ENCODE data around the gene ANAPC13.

The ANAPC13 gene

DNA sequence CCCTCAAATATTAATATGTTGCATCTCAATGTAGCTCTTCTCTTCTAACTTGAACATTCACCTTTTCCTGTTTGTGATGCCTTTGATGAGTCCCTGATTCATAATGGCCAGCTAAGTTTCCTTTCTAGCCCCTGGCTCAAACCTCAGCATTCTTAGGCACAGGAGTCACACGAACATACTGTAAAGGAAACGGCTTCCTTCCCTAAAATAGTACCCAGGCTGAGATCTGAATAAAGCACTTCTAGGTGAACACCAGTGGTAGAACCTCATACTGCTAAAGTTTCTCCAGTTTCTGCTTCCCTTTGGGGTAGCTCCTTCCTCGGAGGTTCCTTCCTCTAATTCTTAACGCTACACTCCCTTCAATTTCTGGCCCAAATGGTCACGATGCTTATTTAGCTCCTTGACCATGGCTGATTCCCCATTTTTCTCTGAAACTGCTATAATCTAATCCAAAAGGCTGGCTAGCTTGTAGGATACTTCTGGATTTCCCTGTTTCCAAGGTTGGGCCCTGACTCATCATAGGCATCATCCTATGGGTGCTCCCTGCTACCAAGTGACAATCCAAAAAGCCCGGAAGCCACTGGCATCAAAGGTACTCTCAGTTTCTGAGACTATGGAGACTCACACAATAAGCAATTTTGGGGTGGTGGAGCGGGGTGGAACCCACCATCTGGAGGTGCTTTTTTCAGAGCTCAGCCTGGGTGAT is 2.4 kb downstream of the ANAPC13 start:
- peak; percentile 80 for DNase-seq (ENCODE audit: low read depth, low spot score)

GRCh38 chr3:134482622-134483021 is 3.2 kb downstream of the ANAPC13 start:
- peak; percentile 18 for DNase-seq (ENCODE audit: low read depth, low spot score)

GRCh38 chr3:134481166-134481565 is 4.6 kb downstream of the ANAPC13 start:
- no peak for DNase-seq (ENCODE audit: low read depth, low spot score)

DNA sequence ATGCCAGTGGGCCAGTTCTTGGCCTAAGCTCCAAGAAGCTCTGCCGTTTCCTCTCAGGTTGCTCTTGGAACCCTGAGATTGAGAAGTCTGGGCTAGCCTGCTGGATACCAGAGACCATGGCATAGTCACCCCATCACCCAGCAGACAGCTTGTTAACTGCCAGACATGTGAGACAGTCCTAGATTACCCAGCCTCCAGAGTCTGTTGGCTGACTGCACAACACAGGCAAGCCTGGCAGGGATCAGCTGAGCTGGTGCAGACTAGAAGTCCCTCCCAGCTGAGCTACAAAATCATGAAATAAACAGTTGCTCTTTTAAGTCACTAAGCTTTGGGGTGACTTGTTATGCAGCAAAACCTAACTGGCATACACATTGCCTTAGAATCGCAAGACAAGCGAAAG is 5.2 kb downstream of the ANAPC13 start:
- DNase-seq (ENCODE audit: low read depth, low spot score): no peak

DNA sequence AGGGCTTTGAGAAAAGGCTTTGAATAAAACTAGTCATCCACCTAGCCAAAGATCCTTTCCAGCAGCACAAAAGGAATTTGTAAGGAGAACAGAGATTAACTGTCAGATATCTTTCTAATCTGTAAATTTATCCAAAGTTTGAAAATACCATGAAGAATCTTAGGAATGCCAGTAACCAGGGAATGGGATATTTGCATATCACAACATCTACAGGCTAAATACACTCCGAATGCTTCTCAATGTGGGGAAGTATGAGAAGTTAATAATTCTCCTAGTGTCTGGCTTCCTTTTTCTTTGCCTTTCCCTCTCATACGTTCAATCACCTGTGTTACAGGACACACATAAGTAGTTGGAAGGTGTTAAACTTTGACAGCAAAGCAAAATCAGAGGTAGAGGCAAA is 7.8 kb downstream of the ANAPC13 start:
- peak; percentile 67 for DNase-seq (ENCODE audit: low read depth, low spot score)

DNA sequence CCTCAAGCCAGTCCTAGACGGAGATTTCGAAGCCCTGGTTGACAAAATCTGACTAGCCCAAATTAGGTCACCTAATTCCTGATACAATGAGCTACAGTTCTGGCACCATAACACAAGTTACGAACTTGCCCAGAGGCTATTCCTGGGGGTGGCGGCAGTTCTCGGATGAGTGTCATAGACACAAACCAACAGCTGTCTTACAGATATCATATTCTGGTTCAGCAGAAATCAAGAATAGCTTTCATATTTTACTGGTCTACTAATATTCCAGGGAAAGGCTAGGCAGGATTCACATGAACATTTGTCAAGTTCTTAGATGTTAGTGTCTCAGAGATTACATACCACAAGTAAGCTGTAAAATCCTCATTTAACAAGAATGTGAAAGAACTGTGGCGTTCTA is 8.8 kb downstream of the ANAPC13 start:
- no peak for DNase-seq (ENCODE audit: low read depth, low spot score)

DNA sequence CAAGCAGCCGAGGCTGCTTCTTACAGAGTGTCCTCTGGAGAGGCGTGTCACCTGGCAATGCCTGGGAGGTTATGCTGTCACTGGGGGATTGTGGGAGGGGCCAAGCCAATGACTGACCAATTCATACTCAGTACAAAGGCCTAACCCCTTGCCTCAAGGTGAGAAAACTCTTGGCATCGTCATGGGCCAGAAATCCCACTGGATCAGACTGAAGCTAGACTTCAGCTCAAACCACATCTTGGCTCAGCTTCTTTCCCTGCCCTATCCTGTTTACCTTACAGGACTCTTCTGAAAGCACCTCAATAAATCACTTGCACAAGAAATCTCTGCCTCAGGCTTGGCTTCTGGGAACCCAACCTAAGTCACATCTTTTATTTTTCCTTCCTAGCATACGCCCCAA is 9.5 kb downstream of the ANAPC13 start:
- peak; percentile 58 for DNase-seq (ENCODE audit: low read depth, low spot score)

DNA sequence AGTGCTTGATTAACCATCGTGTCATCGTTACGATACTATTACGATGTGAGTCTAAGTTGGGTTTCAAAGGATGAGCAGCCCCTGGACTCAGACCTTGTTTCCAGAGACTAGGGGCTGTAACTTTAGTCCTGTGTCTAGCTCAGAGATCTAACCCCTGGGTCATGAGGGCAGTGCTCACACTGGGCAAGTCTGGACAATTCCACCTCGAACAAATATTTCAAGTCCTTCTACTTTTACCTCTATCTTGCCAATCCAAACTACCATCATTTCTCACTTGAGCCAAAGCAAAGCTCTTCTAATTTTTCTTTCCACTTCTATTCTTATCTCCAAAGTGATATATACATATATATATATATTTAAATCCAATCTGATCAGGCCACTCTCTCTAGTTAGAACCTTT is 10.8 kb downstream of the ANAPC13 start:
- DNase-seq (ENCODE audit: low read depth, low spot score): no peak

GRCh38 chr3:134473868-134474546 is 11.8 kb downstream of the ANAPC13 start:
- DNase-seq (ENCODE audit: low read depth, low spot score): peak; percentile 90

GRCh38 chr3:134472831-134473230 is 13.0 kb downstream of the ANAPC13 start:
- no peak for DNase-seq (ENCODE audit: low read depth, low spot score)

GRCh38 chr3:134471521-134472193 is 14.1 kb downstream of the ANAPC13 start:
- no peak for DNase-seq (ENCODE audit: low read depth, low spot score)

DNA sequence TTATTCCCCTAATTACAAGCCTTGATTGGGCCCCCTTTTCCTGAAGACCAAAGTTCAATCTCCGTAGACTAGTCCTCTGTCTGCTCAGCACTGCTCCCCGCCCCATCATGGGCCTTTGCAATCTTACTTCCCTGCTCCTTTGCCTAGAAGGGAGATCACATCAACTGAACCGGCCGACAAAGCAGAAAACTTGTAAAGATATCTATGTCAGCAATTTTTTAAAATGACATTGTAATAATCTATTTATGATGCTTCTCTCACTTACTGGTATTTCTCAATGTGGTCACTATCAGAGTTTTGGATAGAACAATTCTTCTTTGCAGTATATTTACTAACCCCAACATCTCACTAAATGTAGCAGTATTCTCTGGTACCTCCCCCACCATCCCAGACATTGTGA is 17.3 kb downstream of the ANAPC13 start:
- DNase-seq (ENCODE audit: low read depth, low spot score): no peak

- no peak for DNase-seq (ENCODE audit: low read depth, low spot score)
Observed at GRCh38 chr3:134466331-134466730, 19.5 kb downstream of the ANAPC13 start.

DNA sequence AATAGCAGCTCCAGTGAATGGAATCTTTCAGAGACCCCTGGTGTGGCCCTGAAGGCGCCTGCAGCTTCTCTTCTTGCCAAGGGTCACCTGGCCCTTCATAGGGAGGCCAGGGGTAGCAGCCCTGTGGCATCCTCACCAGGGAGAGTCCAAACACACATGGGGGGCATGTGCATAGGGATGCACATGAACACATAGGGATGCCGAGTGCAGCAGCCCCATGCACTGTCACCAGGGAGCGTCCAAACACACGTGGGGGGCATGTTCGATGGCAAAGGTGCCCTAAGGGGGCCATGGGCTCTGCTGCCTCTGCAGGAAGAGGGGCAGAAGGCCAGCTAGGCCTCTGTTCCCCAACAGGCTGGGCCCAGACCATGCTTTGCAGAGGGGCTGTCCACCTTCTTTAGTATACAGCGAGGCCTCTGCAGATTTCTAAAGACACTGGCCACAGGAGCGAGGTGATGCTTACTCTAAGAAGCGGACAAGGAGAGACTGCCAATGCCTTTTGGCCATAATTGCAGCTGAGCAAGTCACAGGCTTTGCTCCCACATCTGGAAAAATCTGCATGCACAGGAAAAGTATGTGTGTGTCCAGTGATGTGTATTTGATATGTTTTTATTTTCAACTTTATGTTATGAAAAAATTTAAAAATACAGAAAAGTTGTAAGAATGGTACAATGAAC is 21.0 kb downstream of the ANAPC13 start:
- no peak for DNase-seq (ENCODE audit: low read depth, low spot score)

DNA sequence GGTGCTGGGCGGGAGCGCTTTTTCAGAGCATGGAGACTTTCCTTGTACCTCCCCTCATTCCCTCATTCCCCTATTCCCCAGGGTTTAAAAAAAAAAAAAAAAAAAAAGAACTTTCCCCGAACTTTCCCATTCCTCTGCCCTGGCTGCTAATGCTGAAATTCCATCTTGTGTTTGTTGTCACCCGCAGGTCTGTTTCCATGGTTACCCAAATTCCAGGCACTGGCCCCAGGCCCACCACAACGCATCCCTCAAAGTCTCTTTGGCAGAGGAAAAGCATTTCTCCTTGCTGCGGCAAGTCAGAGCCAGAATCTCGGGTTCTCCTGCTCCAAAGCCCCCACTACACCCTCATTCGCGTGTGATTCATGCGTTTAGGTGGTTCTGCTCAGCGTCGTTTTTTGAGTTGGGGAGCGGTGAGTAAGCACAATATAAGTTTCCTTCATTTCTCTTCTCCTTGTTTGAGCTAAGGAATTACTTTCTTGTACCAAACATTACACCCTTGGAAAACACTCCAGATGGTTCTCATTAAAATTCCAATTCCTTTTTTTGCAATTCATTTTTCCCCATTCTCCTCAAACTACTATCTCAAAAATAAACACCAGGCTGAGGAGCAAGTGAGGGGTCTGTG is 21.6 kb downstream of the ANAPC13 start:
- DNase-seq (ENCODE audit: low read depth, low spot score): peak; percentile 99

GRCh38 chr3:134463676-134464063 is 22.1 kb downstream of the ANAPC13 start:
- no peak for DNase-seq (ENCODE audit: low read depth, low spot score)

DNA sequence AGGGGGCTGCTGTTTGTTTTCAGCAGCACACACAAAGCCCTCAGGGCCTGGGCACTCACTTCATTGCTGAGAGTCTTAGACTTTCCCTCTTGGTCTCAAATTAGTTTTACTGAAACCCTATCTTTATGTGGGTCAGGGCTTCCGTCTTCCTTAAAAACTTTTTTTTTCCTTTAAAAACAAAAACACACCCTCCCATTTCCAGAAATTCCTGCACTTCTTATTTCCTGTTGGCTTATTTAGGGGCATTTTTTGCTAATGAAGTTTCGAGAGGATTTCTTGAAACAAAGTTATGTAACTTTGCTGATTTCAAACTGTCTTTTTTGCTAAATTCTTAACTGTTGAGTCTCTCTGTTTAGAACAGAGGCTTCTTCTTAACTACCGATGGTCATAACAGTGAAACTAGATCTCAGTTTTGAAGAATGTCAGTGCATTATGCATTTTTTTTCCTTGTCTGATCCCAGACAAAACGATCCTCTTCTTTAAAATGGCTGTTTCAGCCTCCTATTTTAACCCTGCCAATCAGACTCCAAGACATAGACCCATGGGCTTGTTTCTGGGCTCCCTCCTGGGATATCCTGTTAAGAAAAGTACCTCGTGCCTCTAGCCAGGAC is 23.3 kb downstream of the ANAPC13 start:
- DNase-seq (ENCODE audit: low read depth, low spot score): peak; percentile 48

DNA sequence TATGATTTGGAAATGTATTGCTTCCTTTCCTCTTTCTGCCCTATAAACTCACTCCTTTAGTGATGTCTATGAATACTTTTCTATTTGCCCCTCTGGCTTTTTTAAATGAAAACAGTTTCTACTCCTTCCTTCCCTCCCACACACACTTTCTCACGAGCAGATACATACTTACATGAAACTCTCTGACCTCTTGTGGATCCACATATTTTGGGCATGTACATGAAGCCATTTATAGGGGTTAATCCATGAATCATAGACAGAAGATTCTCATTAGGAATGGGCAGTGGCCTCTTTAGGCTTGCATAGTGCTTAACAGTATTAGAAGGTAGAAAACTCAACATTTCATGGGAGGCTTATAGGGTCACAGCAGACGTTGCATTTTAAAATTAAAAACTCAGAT is 24.8 kb downstream of the ANAPC13 start:
- peak; percentile 22 for DNase-seq (ENCODE audit: low read depth, low spot score)

- no peak for DNase-seq (ENCODE audit: low read depth, low spot score)
Observed at GRCh38 chr3:134459562-134459961, 26.2 kb downstream of the ANAPC13 start.

- no peak for DNase-seq (ENCODE audit: low read depth, low spot score)
Observed at GRCh38 chr3:134458406-134458945, 27.3 kb downstream of the ANAPC13 start.

Measured in astrocyte of the hippocampus (primary cell).